CD4-positive, alpha-beta T cell treated with Interleukin-2 at 100 ng/mL for 4 hours (primary cell): ENCODE results near the gene STK32B.
"Not testable (repeated sequence)": the region's sequence is repeated elsewhere in the genome, so short reads cannot be mapped to it uniquely, and the experiment has no call there.

ENCODE experiments used
- DNase-seq: peaks from one replicate; pipeline ENCODE4 v3.0.0-alpha.2; 2020; ENCODE audit warnings: low spot score

Gene STK32B

DNA sequence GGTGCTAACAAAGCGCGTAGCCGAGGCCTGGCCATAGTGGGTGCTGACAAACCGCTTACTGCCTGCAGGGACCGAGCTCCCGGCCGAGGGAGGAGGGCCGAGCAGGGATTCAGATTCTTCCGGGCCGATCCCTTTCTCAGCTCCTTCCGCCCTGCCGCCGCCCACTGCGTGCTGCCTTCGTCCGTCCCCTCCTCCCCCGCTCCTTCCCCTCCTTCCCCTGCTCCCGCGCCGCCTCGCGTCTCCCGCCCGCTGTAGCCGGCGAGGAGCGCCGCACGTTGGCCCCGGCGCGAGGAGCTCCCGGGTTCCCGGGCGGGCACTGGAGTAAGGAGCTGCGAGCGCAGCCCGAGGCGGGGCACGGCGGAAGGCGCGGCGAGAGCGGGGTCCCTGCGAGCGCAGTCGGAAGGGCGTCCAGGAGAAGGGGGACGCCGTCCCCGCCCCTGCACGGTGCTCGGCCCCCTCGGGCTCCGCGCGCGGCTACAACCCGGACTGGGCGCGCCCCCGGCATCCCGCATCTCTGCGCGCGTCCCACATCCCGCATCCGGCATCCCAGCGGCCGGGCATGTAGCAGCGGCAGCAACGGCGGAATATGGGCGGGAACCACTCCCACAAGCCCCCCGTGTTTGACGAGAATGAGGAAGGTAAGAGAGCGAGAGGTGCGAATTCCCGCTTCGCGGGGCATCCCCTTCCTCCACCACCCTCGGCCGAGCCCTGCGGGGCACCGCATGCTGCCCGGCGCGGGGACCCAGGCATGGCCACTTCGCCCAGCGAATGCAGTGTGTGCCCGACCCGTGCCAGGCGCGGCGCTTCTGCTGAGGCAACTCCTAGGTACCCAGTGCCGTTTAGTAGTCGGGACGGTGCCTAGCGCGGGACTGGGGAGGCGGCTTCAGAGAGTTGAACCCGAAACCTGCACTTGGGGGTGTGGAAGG, at the start of gene STK32B:
Gene STK32B (plus strand): TSS at position 203 of the 926 bp plus-strand sequence.
- no peak for DNase-seq

DNA sequence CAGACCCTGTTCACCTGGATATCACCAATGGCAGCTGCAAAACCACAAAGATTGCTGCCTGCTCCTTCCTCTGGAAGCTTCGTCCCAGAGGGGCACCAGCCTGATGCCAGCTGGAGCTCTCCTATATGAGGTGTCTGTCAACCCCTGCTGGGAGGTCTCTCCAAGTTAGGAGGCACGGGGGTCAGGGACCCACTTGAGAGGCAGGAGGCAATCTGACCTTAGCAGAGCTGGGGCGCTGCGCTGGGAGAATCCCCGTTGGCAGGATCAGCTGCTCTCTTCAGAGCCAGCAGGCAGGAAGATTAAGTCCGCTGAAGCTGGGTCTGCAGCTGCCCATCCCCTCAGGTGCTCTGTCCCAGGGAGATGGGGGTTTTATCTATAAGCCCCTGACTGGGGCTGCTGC, 49.6 kb upstream of the STK32B start:
- DNase-seq, result not testable (repeated sequence)

DNA sequence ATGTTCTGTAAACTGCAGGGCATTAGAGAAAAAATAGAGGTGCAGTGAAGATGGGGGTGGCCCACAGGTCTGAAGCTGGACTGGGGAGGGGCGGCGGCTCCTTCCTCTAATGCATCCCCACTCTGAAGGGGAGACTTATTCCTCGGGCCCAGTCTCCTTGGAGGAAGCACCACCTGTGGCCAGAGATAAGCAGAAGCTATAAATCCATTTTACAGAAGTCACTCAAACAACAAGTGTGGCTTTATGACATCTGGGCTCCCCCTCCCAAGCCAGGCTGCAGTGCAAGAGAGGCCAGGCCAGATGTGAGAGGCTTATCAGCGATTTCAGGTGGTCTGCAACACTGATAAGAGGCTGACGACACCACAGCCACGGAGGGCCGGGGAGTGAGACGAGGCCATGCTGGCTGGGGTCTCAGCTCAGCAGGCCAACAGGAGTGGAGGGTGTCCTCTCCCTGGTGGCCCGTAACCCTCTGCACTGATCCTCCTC, 47.9 kb upstream of the STK32B start:
- DNase-seq, result no peak

DNA sequence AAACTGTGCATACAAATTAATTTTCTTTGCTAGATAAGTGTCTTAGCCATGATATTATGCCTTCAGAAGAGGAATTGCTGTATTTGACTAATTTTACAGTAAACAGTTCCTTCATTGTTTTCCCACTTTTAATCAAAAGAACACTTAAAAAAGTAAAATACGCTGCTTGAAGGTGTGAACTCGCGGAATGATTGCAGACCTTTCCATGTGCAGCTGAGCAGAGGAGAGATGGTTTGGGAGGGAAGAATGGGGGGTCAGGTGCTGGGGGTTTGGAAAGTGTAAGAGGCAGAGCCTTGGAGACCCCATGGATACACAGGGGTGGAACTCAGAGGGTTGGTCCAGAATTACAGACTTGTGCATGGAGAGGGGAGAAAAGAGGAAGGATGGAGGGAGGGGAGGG, 47.4 kb upstream of the STK32B start:
- DNase-seq, result no peak

DNA sequence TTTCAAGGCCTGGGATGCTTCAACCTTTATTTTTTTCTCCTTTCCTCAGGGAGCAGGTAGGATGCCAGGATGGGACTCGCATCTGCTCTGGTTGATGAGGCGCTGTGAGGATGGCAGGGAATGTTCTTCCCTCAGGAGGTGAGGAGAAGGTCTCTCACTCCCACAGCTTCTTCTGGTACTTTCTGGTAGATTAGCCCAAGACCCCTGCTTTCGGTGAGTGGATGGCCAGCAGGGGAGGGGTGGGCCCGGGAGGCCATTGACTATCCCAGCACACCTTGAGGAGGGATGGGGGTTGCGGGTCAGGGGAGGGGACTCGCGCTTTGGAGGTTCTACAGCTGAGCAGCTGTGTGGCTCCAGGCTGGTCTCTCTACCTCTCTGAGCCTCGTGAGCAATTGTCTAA, 46.8 kb upstream of the STK32B start:
- DNase-seq, result no peak

DNA sequence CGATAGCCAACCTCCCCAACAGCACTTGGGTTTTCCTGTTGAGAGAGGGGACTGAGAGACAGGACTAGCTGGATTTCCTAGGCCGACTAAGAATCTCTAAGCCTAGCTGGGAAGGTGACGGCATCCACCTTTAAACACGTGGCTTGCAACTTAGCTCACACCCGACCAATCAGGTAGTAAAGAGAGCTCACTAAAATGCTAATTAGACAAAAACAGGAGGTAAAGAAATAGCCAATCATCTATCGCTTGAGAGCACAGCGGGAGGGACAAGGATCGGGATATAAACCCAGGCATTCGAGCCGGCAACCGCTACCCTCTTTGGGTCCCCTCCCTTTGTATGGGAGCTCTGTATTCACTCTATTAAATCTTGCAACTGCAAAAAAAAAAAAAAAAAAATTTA, 44.3 kb upstream of the STK32B start:
- DNase-seq, result not testable (repeated sequence)

DNA sequence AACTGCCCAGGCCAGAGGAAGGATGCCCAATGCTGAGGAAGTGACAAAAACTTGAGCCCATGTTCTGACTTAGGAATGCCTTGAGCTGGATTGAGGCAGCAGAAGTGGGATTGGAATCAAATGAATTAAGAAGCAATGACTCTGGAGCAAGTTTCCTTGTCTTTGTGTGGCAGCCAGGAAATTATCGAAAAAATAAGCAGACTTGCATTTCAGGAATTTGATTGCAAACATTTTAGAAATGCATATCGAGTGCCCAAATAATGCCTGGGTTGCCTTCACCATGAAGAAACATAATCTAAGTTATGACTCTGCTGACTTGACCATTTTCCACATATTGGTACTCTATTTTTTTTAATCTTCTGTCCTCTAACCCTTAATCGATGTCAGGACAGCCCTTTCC, 41.5 kb upstream of the STK32B start:
- no peak for DNase-seq

DNA sequence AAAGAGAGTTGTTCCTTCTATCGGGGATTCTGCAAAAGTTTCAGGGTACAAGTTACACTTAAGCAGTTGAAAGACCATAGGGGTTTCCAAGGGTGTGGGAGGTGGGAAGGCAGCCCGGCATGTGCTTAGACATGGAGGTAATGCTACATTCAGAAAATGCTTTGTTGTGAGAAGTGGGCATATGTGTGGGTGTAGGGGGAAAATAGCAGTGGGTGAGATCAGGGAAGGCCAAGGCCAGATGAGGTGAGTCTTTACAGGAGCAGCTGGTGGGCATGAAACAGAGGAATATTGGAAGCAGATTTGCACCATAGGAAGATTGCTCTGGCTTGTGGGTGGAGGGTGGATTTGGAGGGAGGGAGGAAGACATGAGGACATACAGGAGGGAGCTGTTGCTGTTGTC, 40.3 kb upstream of the STK32B start:
- DNase-seq, result no peak

DNA sequence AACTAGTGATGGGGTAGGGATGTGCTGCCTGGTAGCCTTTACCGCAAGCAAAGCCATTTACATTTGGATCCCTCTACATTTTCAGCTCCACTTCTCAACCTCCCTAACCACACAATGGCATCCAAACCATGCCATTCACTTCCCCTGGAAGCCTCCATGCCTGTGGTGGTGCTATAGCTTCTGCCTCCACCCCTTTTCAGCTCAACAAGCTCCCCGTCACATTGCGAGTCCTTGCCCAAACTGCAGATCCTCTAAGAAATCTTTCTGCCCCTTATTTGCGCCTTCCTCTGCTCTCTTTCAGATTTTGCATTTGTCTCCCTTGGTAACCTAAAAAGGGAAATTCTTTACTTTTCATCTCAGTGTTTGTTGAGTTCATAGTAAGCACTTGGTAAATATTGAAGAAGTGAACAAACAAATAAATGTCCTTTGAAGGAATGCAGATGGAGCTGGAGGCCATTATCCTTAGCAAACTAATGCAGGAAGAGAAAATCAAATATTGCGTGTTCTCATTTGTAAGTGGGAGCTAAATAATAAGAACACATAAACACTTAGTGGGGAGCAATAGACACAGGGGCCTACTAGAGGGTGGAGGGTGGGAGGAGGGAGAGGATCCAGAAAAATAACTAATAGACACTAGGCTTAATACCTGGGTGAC, 38.9 kb upstream of the STK32B start:
- DNase-seq, result no peak

DNA sequence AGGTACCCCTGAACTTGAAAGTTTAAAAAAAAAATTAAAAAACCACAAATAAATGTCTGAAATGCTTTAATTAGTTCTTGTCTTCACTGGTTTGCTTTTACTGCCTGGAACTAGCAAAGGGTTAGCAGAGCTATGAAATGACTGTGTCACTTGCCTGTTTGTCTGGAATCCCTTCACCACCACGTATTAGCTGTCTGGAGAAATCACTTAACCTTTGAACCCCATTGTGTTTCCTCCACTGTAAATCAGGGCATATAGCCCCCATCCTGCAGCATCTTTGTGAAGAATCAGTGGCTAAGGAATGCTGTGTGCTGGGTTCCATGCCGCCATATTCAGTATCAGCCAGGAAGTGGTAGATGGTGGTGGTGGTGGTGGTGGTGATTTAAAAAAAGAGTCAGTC, 38.3 kb upstream of the STK32B start:
- no peak for DNase-seq

DNA sequence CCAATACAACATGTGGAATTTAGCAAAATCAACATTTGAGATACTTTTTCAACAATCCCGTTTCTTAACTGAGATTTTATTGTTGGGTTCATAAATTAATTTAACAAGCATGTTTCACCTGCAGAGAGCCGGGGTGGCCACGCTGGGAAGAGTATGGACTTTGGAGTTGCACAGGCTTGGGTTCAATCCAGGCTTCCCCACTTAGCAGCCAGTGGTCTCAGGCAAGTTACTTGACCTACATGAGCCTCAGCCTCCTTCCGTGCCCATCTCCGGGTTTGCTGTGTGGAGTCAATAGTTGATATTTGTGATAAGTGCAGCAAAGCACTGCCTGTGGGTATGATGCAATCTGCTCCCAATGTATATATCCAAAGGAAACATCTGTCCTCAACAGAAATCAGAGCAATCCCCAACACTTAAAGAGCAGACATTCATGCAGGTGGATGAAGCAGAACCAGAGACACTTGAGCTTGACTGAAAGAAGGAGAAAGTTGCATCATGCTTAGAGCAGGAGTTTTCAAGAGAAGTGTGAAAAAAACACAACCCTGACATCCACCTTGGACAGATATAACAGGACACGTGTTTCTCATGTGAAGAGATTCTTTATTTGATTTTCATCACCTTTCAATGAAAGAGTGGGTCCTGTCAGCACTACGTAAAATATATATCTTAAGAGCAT, 37.1 kb upstream of the STK32B start:
- DNase-seq, result no peak

DNA sequence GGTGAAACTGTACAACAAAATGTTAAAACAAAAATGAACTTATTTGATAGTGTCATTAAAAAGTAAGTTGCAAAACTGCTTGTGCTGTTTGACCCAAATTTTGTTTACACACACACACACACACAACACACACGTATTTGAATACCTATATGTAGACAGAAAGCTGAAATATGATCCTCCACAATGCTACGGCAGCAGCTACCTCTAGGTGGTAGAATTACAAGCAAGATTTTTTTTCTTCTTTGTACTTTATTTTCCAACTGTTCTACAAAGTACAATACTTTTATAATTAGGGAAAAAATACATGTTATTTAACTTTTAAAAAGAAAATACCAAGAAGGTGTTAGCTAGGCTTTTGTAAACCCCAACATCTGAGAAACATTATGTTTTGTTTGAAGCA, 33.2 kb upstream of the STK32B start:
- DNase-seq, result no peak

DNA sequence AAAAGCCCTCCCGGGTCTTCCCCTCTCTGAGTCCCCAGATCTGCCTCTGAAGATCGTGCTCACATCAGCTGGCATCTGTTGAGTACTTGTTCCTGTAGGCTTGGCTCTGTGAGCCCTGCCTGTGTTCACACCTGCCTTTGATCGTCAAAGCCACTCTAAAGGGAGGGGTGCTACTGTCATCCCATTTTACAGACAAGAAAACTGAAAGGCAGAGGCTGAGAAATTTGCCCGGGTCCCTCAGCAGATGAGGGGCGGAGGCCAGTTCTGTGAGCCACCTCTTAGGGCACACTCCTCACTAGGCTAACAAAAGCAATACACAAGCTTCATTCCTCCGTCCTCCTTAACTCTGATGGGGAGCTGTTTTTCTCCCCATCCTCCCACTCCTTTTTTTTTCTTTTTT, 32.7 kb upstream of the STK32B start:
- no peak for DNase-seq

DNA sequence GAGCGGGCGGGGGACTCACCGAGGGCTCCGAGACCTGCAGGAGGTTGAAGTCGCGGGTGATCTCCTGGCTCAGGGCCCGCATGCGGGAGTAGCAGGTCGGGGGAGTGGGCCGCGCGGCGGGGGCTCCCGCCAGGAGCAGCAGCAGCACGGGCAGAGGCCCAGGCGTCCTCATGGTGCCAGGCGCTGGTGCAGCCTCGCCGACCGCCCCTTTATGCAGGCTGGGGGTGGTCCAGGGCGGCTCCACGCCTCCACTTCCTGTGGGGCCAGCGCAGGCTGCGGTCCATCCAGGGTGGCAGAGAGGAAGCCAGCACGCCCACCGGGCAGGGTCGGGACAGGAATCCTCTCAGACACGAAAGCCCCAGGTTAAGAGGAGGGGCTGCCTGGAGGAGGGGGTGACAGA, 32.0 kb upstream of the STK32B start, which contains the start of gene CYTL1:
Gene CYTL1 (minus strand): TSS at position 185 of the 400 bp plus-strand sequence. CDS start 13 bp downstream, at position 172.
- no peak for DNase-seq

DNA sequence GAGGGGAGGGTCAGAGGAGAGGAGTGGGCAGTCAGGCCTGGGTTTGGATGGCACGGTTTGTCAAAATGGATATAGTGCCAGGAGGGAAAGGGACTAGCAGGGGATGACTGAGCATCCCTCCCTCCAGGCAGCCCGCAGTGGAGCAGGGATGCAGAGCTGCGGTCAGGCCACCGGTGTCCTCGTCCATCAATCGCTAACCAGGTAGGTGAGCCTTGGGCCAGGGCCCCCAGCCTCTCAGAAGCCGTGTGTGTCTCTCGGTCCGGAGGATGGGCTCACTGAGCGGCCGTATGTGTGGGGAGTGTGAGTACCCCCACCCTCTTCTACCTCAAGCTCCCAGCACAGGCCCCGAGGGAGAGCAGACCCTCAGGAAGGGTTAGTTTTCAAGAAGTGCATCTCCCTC, 31.5 kb upstream of the STK32B start:
- no peak for DNase-seq

DNA sequence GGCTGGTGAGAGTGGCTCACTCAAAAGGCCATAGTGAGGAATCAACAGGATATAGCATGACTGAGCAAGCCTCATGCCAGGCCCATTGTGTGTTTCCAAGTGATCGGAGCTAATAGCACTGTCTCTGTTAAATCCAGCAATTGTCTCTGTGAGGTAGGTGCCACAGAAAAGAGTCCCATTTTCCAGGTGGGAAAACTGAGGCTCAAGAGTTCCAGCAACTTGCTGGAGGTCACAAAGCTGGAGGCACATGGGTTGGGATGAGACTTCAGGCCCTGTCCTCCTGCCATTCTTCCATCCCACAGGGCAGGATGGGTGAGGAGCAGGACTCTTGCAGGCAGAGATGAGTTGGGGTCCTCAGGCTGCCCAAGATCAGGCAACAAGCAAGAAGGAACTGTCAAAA, 30.9 kb upstream of the STK32B start:
- DNase-seq, result no peak

DNA sequence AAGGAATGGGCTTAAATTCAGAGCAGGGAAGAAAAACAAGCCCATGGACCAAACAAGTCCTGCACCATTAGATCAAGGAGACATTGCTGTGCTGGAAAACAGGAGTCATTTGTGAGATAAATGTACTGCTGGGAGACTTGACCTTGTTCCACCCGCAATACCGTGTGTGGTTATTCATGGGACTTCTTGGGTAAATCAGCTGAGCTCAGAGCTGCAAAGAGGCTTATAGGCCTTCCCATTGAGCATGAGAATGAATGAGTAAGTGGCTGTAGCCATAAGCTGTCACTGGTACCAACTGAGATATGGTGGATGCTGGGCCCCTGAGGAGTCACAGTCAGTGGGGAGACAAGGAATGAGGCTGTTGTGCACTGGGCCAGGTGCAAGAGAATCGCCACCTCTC, 29.7 kb upstream of the STK32B start:
- DNase-seq, result no peak

DNA sequence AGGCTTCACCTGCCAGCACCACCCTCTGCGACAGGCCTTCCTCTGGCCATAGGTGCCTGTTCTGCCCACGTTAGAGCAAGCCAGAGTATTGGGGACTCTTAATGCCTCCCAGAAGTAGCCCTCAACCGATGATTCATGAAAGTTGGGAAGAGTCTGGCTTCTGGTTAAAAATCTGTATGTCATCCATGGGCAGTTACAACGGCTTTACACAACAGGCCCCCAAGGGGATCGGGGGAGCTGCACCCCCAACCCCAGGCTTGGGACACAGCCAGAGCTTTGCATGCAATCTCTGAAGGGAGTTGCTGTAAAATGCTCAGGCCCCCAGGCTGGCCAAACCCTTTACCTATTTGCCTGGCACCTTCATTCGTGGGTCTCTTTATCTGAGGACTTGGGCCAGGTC, 26.6 kb upstream of the STK32B start:
- no peak for DNase-seq

DNA sequence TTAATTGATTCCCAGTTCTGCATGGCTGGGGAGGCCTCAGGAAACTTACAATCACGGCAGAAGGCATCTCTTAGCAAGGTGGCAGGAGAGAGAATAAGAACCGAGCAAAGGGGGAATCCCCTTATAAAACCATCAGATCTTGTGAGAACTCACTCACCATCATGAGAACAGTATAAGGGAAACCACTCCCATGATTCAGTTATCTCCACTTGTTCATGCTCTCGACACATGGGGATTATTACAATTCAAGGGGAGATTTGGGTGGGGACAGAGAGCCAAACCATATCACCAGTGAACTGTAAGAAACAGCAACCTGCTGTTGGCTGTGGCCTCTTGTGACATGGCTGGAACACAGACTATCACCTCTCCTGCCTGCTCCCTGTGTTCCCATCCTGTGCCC, 24.9 kb upstream of the STK32B start:
- DNase-seq, result no peak

DNA sequence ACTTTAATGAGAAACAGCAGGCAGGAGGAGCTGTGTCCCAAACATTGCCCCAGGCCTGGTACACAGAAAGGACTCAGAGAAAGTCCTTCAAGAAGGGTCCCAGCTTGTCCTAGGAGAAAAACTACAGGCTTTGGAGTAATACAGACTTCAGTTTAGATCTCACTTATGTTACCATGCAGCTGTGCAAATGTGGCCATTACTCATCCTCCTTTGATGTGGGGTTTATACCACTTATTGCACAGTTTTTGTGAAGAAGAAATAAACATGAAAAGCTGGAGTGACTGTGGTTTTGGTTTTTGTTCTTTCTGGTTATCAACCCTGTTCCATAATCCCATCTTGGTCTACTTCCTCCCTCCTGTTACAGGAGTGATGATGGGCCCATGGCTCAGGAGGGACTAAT, 23.9 kb upstream of the STK32B start:
- no peak for DNase-seq

DNA sequence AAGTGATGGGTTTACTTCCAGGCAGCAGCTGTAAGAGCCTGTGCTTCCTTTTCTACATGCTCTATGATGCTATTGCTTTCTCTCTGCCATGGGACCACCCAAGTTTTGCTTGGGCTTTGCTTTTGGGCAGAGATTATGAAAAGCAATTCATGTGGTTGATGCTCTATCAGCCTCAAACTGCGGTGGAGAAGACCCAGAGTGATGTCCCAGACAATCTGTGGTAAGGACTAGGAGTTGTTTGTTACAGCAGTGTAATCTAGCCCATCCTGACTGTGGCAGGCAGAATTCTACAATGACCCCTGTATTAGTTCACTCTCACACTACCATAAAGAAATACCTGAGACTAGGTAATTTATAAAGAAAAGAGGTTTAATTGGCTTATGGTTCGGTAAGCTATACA, 22.8 kb upstream of the STK32B start:
- no peak for DNase-seq

DNA sequence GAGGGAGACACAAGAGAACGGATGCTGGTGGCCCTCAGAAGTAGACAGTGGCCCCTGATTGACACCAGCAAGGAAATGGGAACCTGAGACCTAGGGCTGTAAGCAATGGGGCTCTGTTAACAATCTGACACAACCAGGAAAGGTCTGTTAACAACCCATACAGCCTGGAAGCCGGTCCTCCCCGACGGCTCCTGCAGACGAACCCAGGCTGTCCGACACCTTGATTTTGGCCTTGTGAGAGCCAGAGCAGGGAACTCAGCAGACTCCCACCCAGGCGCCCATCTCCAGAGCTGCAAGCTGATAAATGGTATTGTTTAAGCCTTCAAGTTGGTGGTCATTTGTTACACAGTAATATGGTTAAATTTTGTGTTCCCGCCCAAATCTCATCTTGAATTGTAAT, 21.8 kb upstream of the STK32B start:
- DNase-seq, result no peak

DNA sequence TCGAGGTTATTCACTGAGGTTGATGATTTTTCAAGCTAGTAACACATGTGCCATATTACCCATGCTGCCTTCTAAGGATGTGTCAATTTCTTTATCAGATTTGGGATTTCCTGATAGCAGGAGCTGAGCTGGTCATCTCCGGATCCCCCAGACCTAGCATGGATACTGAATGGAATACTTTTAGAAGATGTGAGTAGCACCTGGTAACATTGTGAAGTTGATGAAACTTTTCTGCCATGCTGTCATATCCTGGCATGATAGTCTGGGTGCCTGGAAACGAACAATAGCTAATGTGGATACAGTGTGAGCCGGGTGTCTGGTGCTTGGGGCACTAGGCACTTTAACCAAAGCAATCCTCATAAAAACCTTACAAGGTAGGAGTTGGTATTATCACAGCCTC, 21.1 kb upstream of the STK32B start:
- no peak for DNase-seq
